ENCODE results near the gene ATP1B1. TPM values are rescaled to one million over a fixed set of nuclear protein-coding genes. Genes with fewer than 3 reads are reported as not detected.

Gene ATP1B1
- total RNA-seq, 1 experiment from 2014 or later, result 20.2 TPM

DNA sequence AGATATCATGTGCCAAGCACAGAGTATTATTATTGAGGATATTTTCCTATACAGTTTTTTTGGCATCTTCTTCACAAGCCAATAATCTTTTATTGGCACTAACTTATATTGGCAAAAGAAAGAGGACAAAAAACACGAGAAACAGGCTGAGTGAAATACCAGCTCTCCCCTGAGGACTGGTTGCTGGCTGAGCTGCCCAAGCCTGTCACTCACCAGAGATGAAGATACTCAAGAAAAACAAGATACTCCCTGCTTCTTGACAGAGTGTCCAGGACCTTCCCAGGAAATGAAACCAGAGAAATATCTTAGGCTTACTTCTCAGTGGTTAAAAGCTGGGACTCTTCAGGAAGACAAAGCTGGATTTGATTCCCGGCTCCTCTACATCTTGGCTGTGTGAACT is 35.9 kb upstream of the ATP1B1 start:
- ChIA-PET CTCF (no interaction called here), POLR2A (ENCODE audit: low non-redundant PET) (no interaction called here)
- Histone ChIP-seq H3K4me1 (ENCODE audit: insufficient read depth, low read length, poor library complexity, severe bottlenecking) (no peaks in the 10 kb centered on the region), H3K4me3 (ENCODE audit: low read depth, low read length, poor library complexity, severe bottlenecking) (no peak overlapping the region), H3K36me3 (ENCODE audit: insufficient read depth, low read length, poor library complexity, severe bottlenecking) (no peaks in the 10 kb centered on the region), H3K27ac (ENCODE audit: low read depth, low read length, poor library complexity, severe bottlenecking) (no peak overlapping the region), H3K9me3 (ENCODE audit: low read depth, low read length, poor library complexity, severe bottlenecking) (no peaks in the 10 kb centered on the region), H3K27me3 (replicated peaks; ENCODE audit: insufficient read depth, low read depth, low read length, poor library complexity) (no peaks in the 10 kb centered on the region)
- BruUV-seq (replicated peaks), result no TSS peak
- TF ChIP-seq, protein P1, sequence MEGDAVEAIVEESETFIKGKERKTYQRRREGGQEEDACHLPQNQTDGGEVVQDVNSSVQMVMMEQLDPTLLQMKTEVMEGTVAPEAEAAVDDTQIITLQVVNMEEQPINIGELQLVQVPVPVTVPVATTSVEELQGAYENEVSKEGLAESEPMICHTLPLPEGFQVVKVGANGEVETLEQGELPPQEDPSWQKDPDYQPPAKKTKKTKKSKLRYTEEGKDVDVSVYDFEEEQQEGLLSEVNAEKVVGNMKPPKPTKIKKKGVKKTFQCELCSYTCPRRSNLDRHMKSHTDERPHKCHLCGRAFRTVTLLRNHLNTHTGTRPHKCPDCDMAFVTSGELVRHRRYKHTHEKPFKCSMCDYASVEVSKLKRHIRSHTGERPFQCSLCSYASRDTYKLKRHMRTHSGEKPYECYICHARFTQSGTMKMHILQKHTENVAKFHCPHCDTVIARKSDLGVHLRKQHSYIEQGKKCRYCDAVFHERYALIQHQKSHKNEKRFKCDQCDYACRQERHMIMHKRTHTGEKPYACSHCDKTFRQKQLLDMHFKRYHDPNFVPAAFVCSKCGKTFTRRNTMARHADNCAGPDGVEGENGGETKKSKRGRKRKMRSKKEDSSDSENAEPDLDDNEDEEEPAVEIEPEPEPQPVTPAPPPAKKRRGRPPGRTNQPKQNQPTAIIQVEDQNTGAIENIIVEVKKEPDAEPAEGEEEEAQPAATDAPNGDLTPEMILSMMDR (conservative IDR thresholded peaks at IDR 0.05; ENCODE audit: low read depth, low read length), result no peak
- TF ChIP-seq EZH2 (IDR thresholded peaks at IDR 0.05; ENCODE audit: borderline replicate concordance, low read depth, low read length, poor library complexity, severe bottlenecking), result no peak
- DNase-seq (ENCODE audit: low spot score), result no peak
- intact Hi-C loops (cut with micrococcal nuclease; ENCODE audit: unreplicated experiment), result no loop called here

DNA sequence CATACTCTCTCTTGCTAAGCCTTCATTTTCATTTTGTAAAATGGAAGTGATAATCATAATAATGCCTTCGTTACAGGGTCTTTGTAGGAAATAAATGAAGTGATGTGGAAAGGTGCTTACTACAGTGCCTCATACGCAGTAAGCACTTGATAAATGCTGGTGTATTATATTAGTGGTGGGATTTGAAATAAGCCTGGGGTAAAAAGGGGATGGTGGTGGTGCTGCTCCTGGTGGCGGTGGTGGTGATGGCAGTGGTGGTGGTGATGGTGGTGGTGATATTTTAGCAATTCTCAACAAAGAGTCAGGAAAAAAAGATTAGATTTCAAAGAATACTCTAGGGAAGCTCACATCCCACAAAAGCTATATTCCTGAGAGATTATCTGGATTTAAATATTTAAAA is 35.5 kb upstream of the ATP1B1 start:
- H3K9me3 ChIP-seq (ENCODE audit: low read depth, low read length, poor library complexity, severe bottlenecking), result no peaks in the 10 kb centered on the region
- POLR2A ChIA-PET (ENCODE audit: low non-redundant PET), result no interaction called here
- TF ChIP-seq, protein P1 (conservative IDR thresholded peaks at IDR 0.05; ENCODE audit: low read depth, low read length), result no peak
- TF ChIP-seq EZH2 (IDR thresholded peaks at IDR 0.05; ENCODE audit: borderline replicate concordance, low read depth, low read length, poor library complexity, severe bottlenecking), result no peak

DNA sequence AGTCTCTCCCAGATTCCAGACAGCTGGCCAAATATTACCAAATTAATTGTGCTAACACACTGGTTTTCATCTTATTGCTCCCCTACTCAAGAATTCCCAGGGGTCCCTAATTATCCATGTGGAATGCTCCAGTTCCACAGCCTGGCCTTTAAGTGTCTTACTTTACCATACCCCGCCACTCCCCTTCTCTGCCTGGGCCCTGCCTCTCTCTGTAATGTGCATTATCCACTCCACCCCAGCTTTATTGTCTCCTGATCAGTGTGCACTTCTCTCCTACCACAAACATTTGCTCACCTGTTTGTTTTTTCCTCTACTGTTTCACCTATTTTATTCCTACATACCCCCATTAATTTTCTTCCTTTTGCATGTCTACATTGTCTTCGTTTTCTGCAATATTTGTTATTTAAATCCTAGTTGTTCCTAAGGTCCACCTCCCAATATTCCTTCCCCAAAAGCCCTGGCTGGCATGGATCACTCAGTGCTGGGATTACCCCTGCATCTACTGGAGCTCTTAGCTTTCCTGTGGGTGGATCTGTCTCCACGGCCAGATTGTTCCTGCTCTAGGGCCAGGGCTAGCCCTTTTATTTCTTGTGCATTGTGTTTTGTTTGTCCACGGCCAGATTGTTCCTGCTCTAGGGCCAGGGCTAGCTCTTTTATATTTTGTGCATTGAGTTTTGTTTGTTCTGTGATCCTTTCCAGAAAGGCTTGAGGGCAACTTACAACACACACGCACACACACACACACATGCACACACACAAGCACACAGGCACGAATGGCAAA is 33.4 kb upstream of the ATP1B1 start:
- ChIA-PET CTCF (no interaction called here), POLR2A (ENCODE audit: low non-redundant PET) (no interaction called here)
- intact Hi-C loops (cut with micrococcal nuclease; ENCODE audit: unreplicated experiment), result no loop called here
- no TSS peak for BruUV-seq (replicated peaks)
- no peaks in the 10 kb centered on the region for H3K36me3 ChIP-seq (ENCODE audit: insufficient read depth, low read length, poor library complexity, severe bottlenecking)
- H3K4me1 ChIP-seq (ENCODE audit: insufficient read depth, low read length, poor library complexity, severe bottlenecking), result no peaks in the 10 kb centered on the region
- TF ChIP-seq EZH2 (IDR thresholded peaks at IDR 0.05; ENCODE audit: borderline replicate concordance, low read depth, low read length, poor library complexity, severe bottlenecking), result no peak
- TF ChIP-seq, protein P1 (conservative IDR thresholded peaks at IDR 0.05; ENCODE audit: low read depth, low read length), result no peak
- DNase-seq (ENCODE audit: low spot score), result no peak
- H3K4me3 ChIP-seq (ENCODE audit: low read depth, low read length, poor library complexity, severe bottlenecking), result no peak overlapping the region
- no peak overlapping the region for H3K27ac ChIP-seq (ENCODE audit: low read depth, low read length, poor library complexity, severe bottlenecking)
- no peaks in the 10 kb centered on the region for H3K9me3 ChIP-seq (ENCODE audit: low read depth, low read length, poor library complexity, severe bottlenecking)
- no peaks in the 10 kb centered on the region for H3K27me3 ChIP-seq (replicated peaks; ENCODE audit: insufficient read depth, low read depth, low read length, poor library complexity)

More for the DNA sequence above, 35.5 kb upstream of the ATP1B1 start:
- intact Hi-C loops (cut with micrococcal nuclease; ENCODE audit: unreplicated experiment), result no loop called here
- no peak overlapping the region for H3K27ac ChIP-seq (ENCODE audit: low read depth, low read length, poor library complexity, severe bottlenecking)
- H3K4me1 ChIP-seq (ENCODE audit: insufficient read depth, low read length, poor library complexity, severe bottlenecking), result no peaks in the 10 kb centered on the region
- no peaks in the 10 kb centered on the region for H3K36me3 ChIP-seq (ENCODE audit: insufficient read depth, low read length, poor library complexity, severe bottlenecking)
- no TSS peak for BruUV-seq (replicated peaks)
- no peak overlapping the region for H3K4me3 ChIP-seq (ENCODE audit: low read depth, low read length, poor library complexity, severe bottlenecking)
- no peaks in the 10 kb centered on the region for H3K27me3 ChIP-seq (replicated peaks; ENCODE audit: insufficient read depth, low read depth, low read length, poor library complexity)
- CTCF ChIA-PET, result no interaction called here
- no peak for DNase-seq (ENCODE audit: low spot score)

Measured in A673 (cell line).